ENCODE data around the gene PPP1R12A. TPM values are rescaled to one million over a fixed set of nuclear protein-coding genes. Genes with fewer than 3 reads are reported as not detected.

The PPP1R12A gene
- total RNA-seq: 32.3 and 60.8 TPM in 2 replicates

GRCh38 chr12:79935021-79935623 is at the start of gene PPP1R12A:
TSS of gene PPP1R12A (minus strand) at chr12:79935097. CDS start at chr12:79934931, 166 bp downstream.

Other genes with a start within 250 kb of the PPP1R12A start
- 10.5 and 16.7 TPM in 2 replicates for gene PAWR, start 244.1 kb downstream of the PPP1R12A start, total RNA-seq
- gene OTOGL, start 164.4 kb upstream of the PPP1R12A start, total RNA-seq: 0.34 and 2.6 TPM in 2 replicates

Measured in pericardium fibroblast (primary cell).